GM12892 (cell line): ENCODE measurements around the gene AK5.

Experiments used
- POLR2A ChIP-seq: IDR thresholded peaks from 2 replicates; pipeline ENCODE4 v1.6.1; 2011; ENCODE audit warnings: low read depth, low read length, control low read depth
- POLR2AphosphoS5 ChIP-seq: IDR thresholded peaks from 2 replicates; pipeline ENCODE4 v1.6.1; 2011; ENCODE audit warnings: low read depth, low read length, control low read depth

DNA sequence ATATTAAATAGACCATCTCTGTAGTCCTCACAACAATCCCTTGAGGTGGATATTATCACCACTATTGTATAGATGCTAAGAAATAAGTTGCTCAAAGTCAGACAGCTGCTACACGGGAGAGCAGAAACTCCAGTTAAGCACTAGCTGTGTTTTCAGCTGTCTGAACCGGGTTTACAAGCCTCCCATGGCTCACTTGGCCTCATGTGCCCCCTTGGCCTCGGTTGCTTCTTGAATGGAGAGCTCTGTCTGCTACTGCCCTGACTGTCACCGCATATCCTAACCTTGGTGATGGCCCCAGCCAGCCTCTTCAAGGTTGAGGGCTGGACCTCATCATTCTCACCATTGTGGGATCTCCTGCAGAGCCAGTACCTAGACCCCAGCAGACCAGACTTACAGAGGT is 123.4 kb downstream of the AK5 start:
- TF ChIP-seq POLR2AphosphoS5: no peak
- no peak for TF ChIP-seq POLR2A
